IPS-20b (cell line): Measurements from ENCODE around the gene MAP3K5.

Experiments
- H3K27ac ChIP-seq: one replicate; pipeline ENCODE4 v1.5.1; 2013; ENCODE audit warnings: low read length
- H3K27me3 ChIP-seq: 2 replicates; pipeline ENCODE4 v1.6.1; 2013; ENCODE audit warnings: mild to moderate bottlenecking, low read length, inconsistent platforms; ENCODE audit not compliant: insufficient read depth
- H3K36me3 ChIP-seq: 2 replicates; pipeline ENCODE4 v1.6.1; 2013; ENCODE audit warnings: low read depth, mild to moderate bottlenecking, inconsistent platforms, low read length, moderate library complexity; ENCODE audit not compliant: insufficient read depth
- H3K4me1 ChIP-seq: 2 replicates; pipeline ENCODE4 v1.6.1; 2013; ENCODE audit warnings: mild to moderate bottlenecking, control low read depth, inconsistent platforms, low read length, moderate library complexity; ENCODE audit not compliant: insufficient read depth
- H3K4me3 ChIP-seq: 2 replicates; pipeline ENCODE4 v1.5.1; 2013; ENCODE audit warnings: mild to moderate bottlenecking, low read length, inconsistent platforms
- H3K9ac ChIP-seq: 2 replicates; pipeline ENCODE4 v1.6.1; 2013; ENCODE audit warnings: low read depth, mild to moderate bottlenecking, inconsistent platforms, low read length, moderate library complexity
- H3K9me3 ChIP-seq: 2 replicates; pipeline ENCODE4 v1.6.1; 2013; ENCODE audit warnings: mild to moderate bottlenecking, low read depth, low read length, inconsistent platforms; ENCODE audit not compliant: insufficient read depth

MAP3K5 gene

GRCh38 chr6:136753624-136754023 lies 38.7 kb downstream of the MAP3K5 start:
- H3K36me3 ChIP-seq = no peaks in the 10 kb centered on the region
- no peaks in the 10 kb centered on the region for H3K27me3 ChIP-seq
- peaks cover 3% of the 10 kb centered on the region; the same call in 1 of the 2 replicates for H3K4me1 ChIP-seq
- no peak overlapping the region for H3K9ac ChIP-seq
- H3K4me3 ChIP-seq = no peak overlapping the region
- no peak overlapping the region for H3K27ac ChIP-seq
- no peaks in the 10 kb centered on the region for H3K9me3 ChIP-seq

- H3K36me3 ChIP-seq = no peaks in the 10 kb centered on the region
- peaks cover 3% of the 10 kb centered on the region; the same call in 1 of the 2 replicates for H3K4me1 ChIP-seq
- no peak overlapping the region for H3K9ac ChIP-seq
- H3K27ac ChIP-seq = no peak overlapping the region
- H3K27me3 ChIP-seq = no peaks in the 10 kb centered on the region
- no peaks in the 10 kb centered on the region for H3K9me3 ChIP-seq
- no peak overlapping the region for H3K4me3 ChIP-seq
Measured at GRCh38 chr6:136752554-136752953, 39.7 kb downstream of the MAP3K5 start.

GRCh38 chr6:136751991-136752390 lies 40.3 kb downstream of the MAP3K5 start:
- no peak overlapping the region for H3K4me3 ChIP-seq
- H3K9ac ChIP-seq = no peak overlapping the region
- no peaks in the 10 kb centered on the region for H3K36me3 ChIP-seq
- no peak overlapping the region for H3K27ac ChIP-seq
- no peaks in the 10 kb centered on the region for H3K27me3 ChIP-seq
- H3K9me3 ChIP-seq = no peaks in the 10 kb centered on the region
- H3K4me1 ChIP-seq = peaks cover 3% of the 10 kb centered on the region; the same call in 1 of the 2 replicates

GRCh38 chr6:136751522-136751956 lies 40.7 kb downstream of the MAP3K5 start:
- Histone ChIP-seq H3K27me3 (no peaks in the 10 kb centered on the region), H3K4me3 (no peak overlapping the region), H3K36me3 (no peaks in the 10 kb centered on the region), H3K9me3 (no peaks in the 10 kb centered on the region), H3K4me1 (peaks cover 3% of the 10 kb centered on the region; the same call in 1 of the 2 replicates), H3K9ac (no peak overlapping the region), H3K27ac (no peak overlapping the region)

- H3K9ac ChIP-seq = no peak overlapping the region
Measured at GRCh38 chr6:136750696-136751521, 41.4 kb downstream of the MAP3K5 start.

GRCh38 chr6:136749359-136749997 lies 42.8 kb downstream of the MAP3K5 start:
- Histone ChIP-seq H3K9ac (no peak overlapping the region), H3K4me3 (no peak overlapping the region), H3K9me3 (no peaks in the 10 kb centered on the region), H3K27me3 (no peaks in the 10 kb centered on the region), H3K36me3 (no peaks in the 10 kb centered on the region), H3K27ac (no peak overlapping the region), H3K4me1 (peaks cover 3% of the 10 kb centered on the region; the same call in 1 of the 2 replicates)

More at GRCh38 chr6:136750696-136751521, 41.4 kb downstream of the MAP3K5 start:
- H3K4me1 ChIP-seq = peaks cover 3% of the 10 kb centered on the region; the same call in 1 of the 2 replicates
- no peak overlapping the region for H3K4me3 ChIP-seq
- H3K36me3 ChIP-seq = no peaks in the 10 kb centered on the region
- H3K9me3 ChIP-seq = no peaks in the 10 kb centered on the region
- H3K27me3 ChIP-seq = no peaks in the 10 kb centered on the region
- H3K27ac ChIP-seq = no peak overlapping the region

- no peak overlapping the region for H3K4me3 ChIP-seq
- no peak overlapping the region for H3K27ac ChIP-seq
- no peaks in the 10 kb centered on the region for H3K36me3 ChIP-seq
- H3K9ac ChIP-seq = no peak overlapping the region
- no peaks in the 10 kb centered on the region for H3K9me3 ChIP-seq
- H3K27me3 ChIP-seq = no peaks in the 10 kb centered on the region
- no peaks in the 10 kb centered on the region for H3K4me1 ChIP-seq
Measured at GRCh38 chr6:136747507-136747906, 44.8 kb downstream of the MAP3K5 start.

- no peak overlapping the region for H3K27ac ChIP-seq
- peaks cover under 1% of the 10 kb centered on the region; the same call in 1 of the 2 replicates for H3K4me1 ChIP-seq
- no peak overlapping the region for H3K4me3 ChIP-seq
- H3K9me3 ChIP-seq = no peaks in the 10 kb centered on the region
- H3K36me3 ChIP-seq = no peaks in the 10 kb centered on the region
- H3K27me3 ChIP-seq = no peaks in the 10 kb centered on the region
- H3K9ac ChIP-seq = no peak overlapping the region
Measured at GRCh38 chr6:136745300-136745699, 47.0 kb downstream of the MAP3K5 start.

GRCh38 chr6:136744889-136745288 lies 47.4 kb downstream of the MAP3K5 start:
- no peaks in the 10 kb centered on the region for H3K36me3 ChIP-seq
- H3K27ac ChIP-seq = no peak overlapping the region
- no peaks in the 10 kb centered on the region for H3K27me3 ChIP-seq
- peaks cover 4% of the 10 kb centered on the region; the same call in 1 of the 2 replicates for H3K4me1 ChIP-seq
- no peak overlapping the region for H3K9ac ChIP-seq
- no peaks in the 10 kb centered on the region for H3K9me3 ChIP-seq
- no peak overlapping the region for H3K4me3 ChIP-seq

GRCh38 chr6:136742125-136742524 lies 50.2 kb downstream of the MAP3K5 start:
- H3K4me1 ChIP-seq = peaks cover 5% of the 10 kb centered on the region; the same call in 1 of the 2 replicates
- no peak overlapping the region for H3K27ac ChIP-seq
- no peaks in the 10 kb centered on the region for H3K27me3 ChIP-seq
- no peaks in the 10 kb centered on the region for H3K36me3 ChIP-seq
- H3K4me3 ChIP-seq = no peak overlapping the region
- H3K9ac ChIP-seq = no peak overlapping the region
- no peaks in the 10 kb centered on the region for H3K9me3 ChIP-seq

- Histone ChIP-seq H3K9ac (no peak overlapping the region), H3K4me1 (peaks cover 5% of the 10 kb centered on the region; the same call in 1 of the 2 replicates), H3K27me3 (no peaks in the 10 kb centered on the region), H3K4me3 (no peak overlapping the region), H3K9me3 (no peaks in the 10 kb centered on the region), H3K36me3 (no peaks in the 10 kb centered on the region), H3K27ac (no peak overlapping the region)
Measured at GRCh38 chr6:136740050-136740974, 52.0 kb downstream of the MAP3K5 start.
